ENCODE measurements around the gene KCTD18. TPM values are rescaled to one million over a fixed set of nuclear protein-coding genes. Genes with fewer than 3 reads are reported as not detected.

The KCTD18 gene
- total RNA-seq, 1 experiment from 2014 or later = 14.7 TPM

GRCh38 chr2:200506679-200507078 is 3.2 kb downstream of the KCTD18 start:
- Histone ChIP-seq H3K27ac (ENCODE audit: low read length) (no peak overlapping the region), H3K36me3 (ENCODE audit: control insufficient read depth, insufficient read depth, low read length) (peaks cover 8% of the 10 kb centered on the region), H3K27me3 (ENCODE audit: control insufficient read depth, insufficient read depth, low read length) (no peaks in the 10 kb centered on the region), H3K4me3 (ENCODE audit: low read depth in 2 of 2, low read length in 2 of 2) (no peak overlapping the region), H3K4me1 (ENCODE audit: control insufficient read depth, insufficient read depth, low read length) (peaks cover 11% of the 10 kb centered on the region; the same call in 1 of the 2 replicates), H3K9me3 (ENCODE audit: control insufficient read depth, insufficient read depth, low read depth, low read length) (no peaks in the 10 kb centered on the region)
- no peak for DNase-seq (ENCODE audit: low read depth, low spot score)
- intact Hi-C loops (cut with micrococcal nuclease; ENCODE audit: unreplicated experiment) (no loop called here), in situ Hi-C loops (cut with HindIII; ENCODE audit: low pct_unique_long_range_greater_than_20kb, low sequenced_read_pairs) (no loop called here)
- no TSS peak for BruUV-seq (replicated peaks)
- CTCF ChIA-PET = no interaction called here
- TF ChIP-seq SIN3A (IDR thresholded peaks at IDR 0.05; ENCODE audit: borderline replicate concordance, insufficient read depth, low read depth, low read length) = no peak
- POLR2A ChIA-PET = no interaction called here
- no peak for ATAC-seq

- intact Hi-C loops (cut with micrococcal nuclease; ENCODE audit: unreplicated experiment) = no loop called here
- Histone ChIP-seq H3K36me3 (ENCODE audit: control insufficient read depth, insufficient read depth, low read length) (peaks cover 6% of the 10 kb centered on the region; the same call in 1 of the 2 replicates), H3K4me3 (ENCODE audit: low read depth in 2 of 2, low read length in 2 of 2) (no peak overlapping the region), H3K27me3 (ENCODE audit: control insufficient read depth, insufficient read depth, low read length) (no peaks in the 10 kb centered on the region), H3K9me3 (ENCODE audit: control insufficient read depth, insufficient read depth, low read depth, low read length) (no peaks in the 10 kb centered on the region), H3K27ac (ENCODE audit: low read length) (no peak overlapping the region), H3K4me1 (ENCODE audit: control insufficient read depth, insufficient read depth, low read length) (no peaks in the 10 kb centered on the region)
- no peak for TF ChIP-seq POLR2AphosphoS5 (IDR thresholded peaks at IDR 0.05; ENCODE audit: low read depth, low read length)
- no peak for TF ChIP-seq SIN3A (IDR thresholded peaks at IDR 0.05; ENCODE audit: borderline replicate concordance, insufficient read depth, low read depth, low read length)
- no peak for TF ChIP-seq CTCF (IDR thresholded peaks at IDR 0.05)
- DNase-seq (ENCODE audit: low read depth, low spot score) (no peak), ATAC-seq (no peak)
- POLR2A ChIA-PET = no interaction called here
- CTCF ChIA-PET = no interaction called here
- no TSS peak for BruUV-seq (replicated peaks)
- in situ Hi-C loops (cut with HindIII; ENCODE audit: low pct_unique_long_range_greater_than_20kb, low sequenced_read_pairs) = no loop called here
These were observed 7.7 kb downstream of the KCTD18 start for GRCh38 chr2:200502196-200502595.

GRCh38 chr2:200498402-200499162 is 11.3 kb downstream of the KCTD18 start:
- in situ Hi-C loops (cut with HindIII; ENCODE audit: low pct_unique_long_range_greater_than_20kb, low sequenced_read_pairs) (no loop called here), intact Hi-C loops (cut with micrococcal nuclease; ENCODE audit: unreplicated experiment) (no loop called here)
- no peaks in the 10 kb centered on the region for H3K4me1 ChIP-seq (ENCODE audit: control insufficient read depth, insufficient read depth, low read length)
- no TSS peak for BruUV-seq (replicated peaks)
- ATAC-seq (no peak), DNase-seq (ENCODE audit: low read depth, low spot score) (no peak)
- H3K9me3 ChIP-seq (ENCODE audit: control insufficient read depth, insufficient read depth, low read depth, low read length) = no peaks in the 10 kb centered on the region
- ChIA-PET CTCF (no interaction called here), POLR2A (no interaction called here)
- H3K27me3 ChIP-seq (ENCODE audit: control insufficient read depth, insufficient read depth, low read length) = no peaks in the 10 kb centered on the region
- H3K36me3 ChIP-seq (ENCODE audit: control insufficient read depth, insufficient read depth, low read length) = peaks cover 1% of the 10 kb centered on the region; the same call in 1 of the 2 replicates
- H3K4me3 ChIP-seq (ENCODE audit: low read depth in 2 of 2, low read length in 2 of 2) = no peak overlapping the region
- H3K27ac ChIP-seq (ENCODE audit: low read length) = no peak overlapping the region
- no peak for TF ChIP-seq TCF7L2 (IDR thresholded peaks at IDR 0.05; ENCODE audit: low read depth, low read length)
- no peak for TF ChIP-seq CTCF (IDR thresholded peaks at IDR 0.05)

Data from Panc1 (cell line).